AG09319 (cell line): ENCODE data around the gene MRPS26.

Source experiments
- DNase-seq: peaks from one replicate; pipeline ENCODE4 v3.0.0-alpha.2; 2010; ENCODE audit warnings: low read depth; ENCODE audit errors: extremely low read depth
- CTCF ChIP-seq: IDR thresholded peaks from 2 replicates; pipeline ENCODE4 v1.5.1; 2011; ENCODE audit warnings: low read depth, mild to moderate bottlenecking, inconsistent platforms, low read length, moderate library complexity

MRPS26 gene

GRCh38 chr20:3031524-3032147 is 14.2 kb upstream of the MRPS26 start:
- no peak for DNase-seq
- TF ChIP-seq CTCF, result no peak

- DNase-seq, result no peak
- TF ChIP-seq CTCF, result no peak
Observed at GRCh38 chr20:3032624-3033023, 13.2 kb upstream of the MRPS26 start.

GRCh38 chr20:3037654-3038053 is 8.2 kb upstream of the MRPS26 start:
- no peak for TF ChIP-seq CTCF

GRCh38 chr20:3038454-3038853 is 7.4 kb upstream of the MRPS26 start:
- TF ChIP-seq CTCF, result no peak
- DNase-seq, result no peak

More at GRCh38 chr20:3037654-3038053, 8.2 kb upstream of the MRPS26 start:
- no peak for DNase-seq

GRCh38 chr20:3039426-3039825 is 6.4 kb upstream of the MRPS26 start:
- no peak for TF ChIP-seq CTCF
- DNase-seq, result no peak

GRCh38 chr20:3040086-3040485 is 5.8 kb upstream of the MRPS26 start:
- no peak for TF ChIP-seq CTCF
- DNase-seq, result no peak

- no peak for DNase-seq
- no peak for TF ChIP-seq CTCF
Observed at GRCh38 chr20:3041854-3042409, 3.9 kb upstream of the MRPS26 start.
